Activated CD4-positive, alpha-beta T cell treated with anti-CD3 and anti-CD28 coated beads for 36 hours (primary cell): ENCODE measurements around the gene TET1. TPM values are rescaled to one million over a fixed set of nuclear protein-coding genes. Genes with fewer than 3 reads are reported as not detected.
"Not testable (repeated sequence)": the region's sequence is repeated elsewhere in the genome, so short reads cannot be mapped to it uniquely, and the experiment has no call there.

Experiments used
- ATAC-seq: fragments of 200-7000 bp; cut with Tn5 transposase; one replicate; pipeline ENCODE4 v1.10.0; 2021; ENCODE audit warnings: mild to moderate bottlenecking, moderate library complexity
- CTCF ChIA-PET: fragments of 350-600 bp; sonication (Branson Sonifier 250); formaldehyde crosslinking; loops from one replicate; lab custom pipeline; 2021; ENCODE audit warnings: antibody characterized with exemption; lab: Charles Lee
- POLR2A ChIA-PET: fragments of 350-600 bp; sonication (Branson Sonifier 250); formaldehyde crosslinking; loops from one replicate; lab custom pipeline; 2021; ENCODE audit warnings: antibody characterized with exemption, inconsistent platforms; lab: Charles Lee
- DNase-seq: peaks from one replicate; pipeline ENCODE4 v3.0.0-alpha.2; 2020
- H3K27ac Mint-ChIP-seq: one replicate; pipeline ENCODE4 v1.8.0; 2021; ENCODE audit warnings: mixed read lengths
- H3K27me3 Mint-ChIP-seq: one replicate; pipeline ENCODE4 v1.8.0; 2021; ENCODE audit warnings: mixed read lengths
- H3K36me3 Mint-ChIP-seq: one replicate; pipeline ENCODE4 v1.8.0; 2021; ENCODE audit warnings: low read depth, mixed read lengths
- H3K4me1 Mint-ChIP-seq: one replicate; pipeline ENCODE4 v1.8.0; 2021; ENCODE audit warnings: mixed read lengths
- H3K4me3 Mint-ChIP-seq: one replicate; pipeline ENCODE4 v1.8.0; 2021; ENCODE audit warnings: mild to moderate bottlenecking, moderate library complexity, mixed read lengths
- H3K9me3 Mint-ChIP-seq: one replicate; pipeline ENCODE4 v1.8.0; 2021; ENCODE audit warnings: low read depth, mixed read lengths
- intact Hi-C, 2 experiments: fragments of 100-400 bp; cut with DNase I in 1 of 2; cut with micrococcal nuclease in 1 of 2; formaldehyde crosslinking; loops; one replicate each; pipeline versions ENCODE4 v1.14.2 to v1.15.1; 2022 to 2024; cut with DNase I, micrococcal nuclease
- total RNA-seq, 2 experiments: library from RNA; stranded (reverse); gene quantifications; one replicate each; pipeline ENCODE4 v1.2.3, GENCODE V29; 2021

Gene TET1
- total RNA-seq, 2 experiments from 2014 or later, result 0.71 to 1.3 TPM

DNA sequence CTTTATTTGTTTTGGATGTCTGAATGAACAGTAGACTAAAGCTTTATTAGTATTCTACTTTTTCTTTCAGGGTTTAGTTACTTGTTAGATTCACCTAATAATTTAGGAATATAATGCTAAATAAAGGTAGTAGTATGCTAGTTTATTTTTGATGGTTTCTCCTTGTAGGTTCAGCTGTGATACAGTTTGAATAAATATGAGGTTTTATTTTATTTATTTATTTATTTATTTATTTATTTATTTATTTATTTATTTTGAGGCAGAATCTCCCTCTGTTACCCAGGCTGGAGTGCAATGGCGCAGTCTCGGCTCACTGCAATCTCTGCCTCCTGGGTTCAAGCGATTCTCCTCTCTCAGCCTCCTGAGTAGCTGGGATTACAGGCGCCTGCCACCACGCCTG lies 180.5 kb downstream of the TET1 start:
- H3K4me3 Mint-ChIP-seq, POLR2A ChIA-PET, CTCF ChIA-PET, H3K9me3 Mint-ChIP-seq, DNase-seq, ATAC-seq, intact Hi-C loops, H3K4me1 Mint-ChIP-seq, H3K27me3 Mint-ChIP-seq, H3K27ac Mint-ChIP-seq: not testable (repeated sequence)
- H3K36me3 Mint-ChIP-seq, result peaks cover 53% of the 10 kb centered on the region

DNA sequence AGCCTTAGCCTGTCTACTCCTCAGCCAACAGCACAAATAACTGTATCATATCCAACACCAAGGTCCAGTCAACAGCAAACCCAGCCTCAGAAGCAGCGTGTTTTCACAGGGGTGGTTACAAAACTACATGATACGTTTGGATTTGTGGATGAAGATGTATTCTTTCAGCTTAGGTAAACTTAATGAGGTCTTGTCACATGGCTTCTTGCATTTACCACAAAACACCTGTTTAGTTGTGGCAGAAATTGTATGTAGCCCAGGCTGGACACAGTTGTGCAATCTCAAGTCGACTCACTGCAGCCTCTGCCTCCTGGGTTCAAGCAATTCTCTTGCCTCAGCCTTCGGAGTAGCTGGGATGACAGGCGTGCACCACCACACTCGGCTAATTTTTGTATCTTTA lies 182.3 kb downstream of the TET1 start:
- ChIA-PET CTCF (interaction anchor here (0.8 to 1.0 kb wide), 2 partner anchors 13 to 194 kb away, joined by 3 read pairs; no protein-coding TSS in a partner anchor), POLR2A (no interaction called here)
- DNase-seq, result no peak
- H3K27ac Mint-ChIP-seq, result no peak overlapping the region
- no peak for ATAC-seq
- H3K4me3 Mint-ChIP-seq, result no peak overlapping the region
- intact Hi-C loops, result no loop called here
- H3K27me3 Mint-ChIP-seq, result no peaks in the 10 kb centered on the region
- no peaks in the 10 kb centered on the region for H3K9me3 Mint-ChIP-seq
- peaks cover 43% of the 10 kb centered on the region for H3K36me3 Mint-ChIP-seq
- peaks cover 3% of the 10 kb centered on the region for H3K4me1 Mint-ChIP-seq

Other genes with a start within 250 kb of the TET1 start
- gene HNRNPH3, start 228.3 kb upstream of the TET1 start, total RNA-seq, result 100 to 1,000 TPM; 126 to 157 TPM
- 1 to 10 TPM; 1.1 to 1.2 TPM for gene PBLD, start 227.4 kb upstream of the TET1 start, total RNA-seq
- gene RUFY2, start 153.1 kb upstream of the TET1 start, total RNA-seq, result 1 to 10 TPM; 9.1 to 9.5 TPM
- 10 to 100 TPM; 27.3 to 28.9 TPM for gene DNA2, start 88.4 kb upstream of the TET1 start, total RNA-seq
- gene SLC25A16, start 32.8 kb upstream of the TET1 start, total RNA-seq, result 10 to 100 TPM in 1 of 2 experiments, 1 to 10 TPM in 1; 9.0 to 11.8 TPM
- gene CCAR1, start 160.9 kb downstream of the TET1 start, total RNA-seq, result 100 to 1,000 TPM in 1 of 2 experiments, 10 to 100 TPM in 1; 89.5 to 125 TPM